Measurements from ENCODE around the gene NUMBL. TPM values are rescaled to one million over a fixed set of nuclear protein-coding genes. Genes with fewer than 3 reads are reported as not detected.

NUMBL gene
- total and polyA plus RNA-seq, 4 donors, result 1.1 to 4.6 (median 2.7) TPM

GRCh38 chr19:40707615-40708014 is 17.2 kb upstream of the NUMBL start:
- TF ChIP-seq CTCF (IDR thresholded peaks at IDR 0.05; ENCODE audit: low read depth, low read length, missing input control) (no peak), JUND (IDR thresholded peaks at IDR 0.05) (no peak), GABPA (IDR thresholded peaks at IDR 0.05 in 1 of 2, conservative IDR thresholded peaks at IDR 0.05 in 1 of 2) (no peak), ATF3 (IDR thresholded peaks at IDR 0.05) (no peak), REST (IDR thresholded peaks at IDR 0.05) (no peak), MAX (IDR thresholded peaks at IDR 0.05) (no peak), SP1 (IDR thresholded peaks at IDR 0.05) (no peak), TAF1 (conservative IDR thresholded peaks at IDR 0.05) (no peak), HNF4A (conservative IDR thresholded peaks at IDR 0.05) (no peak), NR2F2 (IDR thresholded peaks at IDR 0.05) (no peak), FOXA2 (IDR thresholded peaks at IDR 0.05) (no peak), ZBTB33 (IDR thresholded peaks at IDR 0.05) (no peak), RAD21 (IDR thresholded peaks at IDR 0.05) (no peak), HNF4G (IDR thresholded peaks at IDR 0.05) (no peak), YY1 (IDR thresholded peaks at IDR 0.05) (no peak), FOXA1 (IDR thresholded peaks at IDR 0.05) (no peak), RXRA (IDR thresholded peaks at IDR 0.05) (no peak), EGR1 (IDR thresholded peaks at IDR 0.05; ENCODE audit: low read depth in 2 of 2) (no peak)
- Histone ChIP-seq H3K9me3 (ENCODE audit: control insufficient read depth in 4 of 4, low read length in 3 of 4) (no peaks in the 10 kb centered on the region), H3K36me3 (ENCODE audit: control insufficient read depth in 4 of 4, insufficient read depth in 3 of 4, low read depth in 1 of 4, low read length in 3 of 4) (peaks cover 17 to 51% (median 35%) of the 10 kb centered on the region in 4 donors), H3K9ac (ENCODE audit: low read depth in 1 of 2, low read length in 2 of 2) (no peak overlapping the region), H3K4me1 (ENCODE audit: control insufficient read depth in 4 of 4, insufficient read depth in 4 of 4, low read length in 3 of 4) (no peaks in the 10 kb centered on the region), H3K4me3 (ENCODE audit: low read depth in 1 of 3, low read length in 3 of 3) (no peak overlapping the region), H3K27me3 (ENCODE audit: control insufficient read depth in 4 of 4, insufficient read depth in 4 of 4, low read length in 3 of 4) (no peaks in the 10 kb centered on the region), H3K27ac (ENCODE audit: low read depth in 1 of 2, low read length in 2 of 2) (no peak overlapping the region)
- 99% methylated on average over 7 of the region's 7 CpGs for WGBS
- no peak for DNase-seq (ENCODE audit: low spot score)

All from liver (tissue), 9 donors.